CD1c-positive myeloid dendritic cell (primary cell): Measurements from ENCODE around the gene ITGA1.
"Not testable (repeated sequence)": the region's sequence is repeated elsewhere in the genome, so short reads cannot be mapped to it uniquely, and the experiment has no call there.

Source experiments
- DNase-seq: peaks from one replicate; pipeline ENCODE4 v3.0.0-alpha.2; 2016; ENCODE audit errors: extremely low spot score

ITGA1 gene

GRCh38 chr5:52864884-52865283 is 77.2 kb downstream of the ITGA1 start:
- no peak for DNase-seq

GRCh38 chr5:52865991-52866390 is 78.3 kb downstream of the ITGA1 start:
- DNase-seq, result not testable (repeated sequence)

GRCh38 chr5:52867809-52868208 is 80.1 kb downstream of the ITGA1 start:
- DNase-seq, result no peak

DNA sequence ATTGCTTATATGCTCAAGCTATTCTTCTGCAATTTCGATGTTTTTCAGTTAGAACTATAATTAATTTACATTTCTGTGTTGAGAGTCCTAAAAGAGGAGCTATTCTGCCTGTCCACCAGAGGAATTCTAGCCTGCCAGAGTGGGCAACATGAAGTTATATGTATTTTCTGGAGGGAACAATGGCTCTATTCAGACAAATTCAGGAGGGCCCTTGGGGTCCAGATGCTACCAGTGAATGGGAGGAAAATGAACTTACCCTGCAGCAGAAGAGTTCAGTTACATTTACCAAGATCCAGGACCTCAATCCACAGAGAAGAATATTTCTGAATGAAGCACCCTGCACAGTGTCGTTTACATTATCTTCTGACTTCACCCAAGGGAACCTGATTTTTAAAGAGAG is 80.7 kb downstream of the ITGA1 start:
- DNase-seq, result no peak

GRCh38 chr5:52869391-52869790 is 81.7 kb downstream of the ITGA1 start:
- no peak for DNase-seq

DNA sequence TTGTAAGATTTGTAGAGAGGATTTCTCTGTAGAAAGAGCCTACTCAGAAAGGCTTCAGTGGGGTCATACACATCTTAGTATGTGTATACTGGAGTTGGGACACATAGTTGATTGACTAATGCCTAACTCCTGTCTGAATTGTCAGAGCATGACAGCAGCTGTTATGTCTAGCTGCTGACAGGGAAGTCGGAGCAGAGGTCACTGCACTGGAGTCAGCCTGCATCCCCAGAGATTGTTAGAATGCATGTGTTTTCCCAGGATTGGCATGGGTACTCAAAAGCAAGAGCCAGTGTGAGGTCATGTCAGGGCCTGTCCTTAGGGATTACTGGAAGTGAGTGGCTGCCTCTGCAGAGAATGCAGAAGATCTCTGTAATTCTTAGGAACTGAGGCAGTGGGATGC is 82.7 kb downstream of the ITGA1 start:
- DNase-seq, result no peak

GRCh38 chr5:52875827-52876226 is 88.1 kb downstream of the ITGA1 start:
- no peak for DNase-seq

DNA sequence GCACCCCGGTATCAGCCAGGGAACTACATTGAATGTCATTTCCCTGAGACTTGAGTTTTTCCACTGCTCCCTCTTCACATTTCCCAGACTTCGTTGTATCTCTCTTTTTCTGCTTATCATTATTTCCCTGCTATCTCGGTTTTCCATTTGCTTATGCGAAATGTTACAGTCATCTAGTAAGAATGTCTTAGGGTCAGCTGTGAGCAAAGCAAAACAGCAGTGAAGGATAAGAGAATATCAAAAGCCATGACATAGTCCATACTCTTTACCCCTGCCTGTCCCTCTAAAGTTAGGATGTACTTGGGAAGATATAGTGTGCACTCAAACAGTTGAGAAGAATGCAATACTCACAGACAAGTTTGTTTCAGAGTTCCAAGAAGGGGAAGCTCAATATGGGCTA is 88.7 kb downstream of the ITGA1 start:
- DNase-seq, result no peak

DNA sequence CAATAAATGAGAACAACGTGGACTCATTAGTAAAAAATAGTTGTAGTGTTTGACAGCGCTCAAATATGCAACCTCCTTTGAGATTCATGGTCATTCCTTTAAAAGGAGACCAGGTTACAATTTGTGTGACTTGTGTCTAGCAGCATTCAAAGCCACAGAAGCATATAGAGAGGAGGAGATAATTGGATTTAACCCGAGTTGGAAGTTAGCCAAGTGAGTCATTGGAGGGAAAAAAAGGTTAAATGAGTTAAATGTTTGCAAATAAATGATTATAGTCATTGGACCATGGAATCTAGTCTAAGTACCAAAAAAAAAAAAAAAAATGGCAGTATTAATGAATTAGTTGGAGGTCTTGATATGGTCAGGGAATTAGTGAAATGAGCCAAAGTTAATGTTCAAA is 90.9 kb downstream of the ITGA1 start:
- no peak for DNase-seq

- DNase-seq, result no peak
Observed at GRCh38 chr5:52880541-52880940, 92.8 kb downstream of the ITGA1 start.

DNA sequence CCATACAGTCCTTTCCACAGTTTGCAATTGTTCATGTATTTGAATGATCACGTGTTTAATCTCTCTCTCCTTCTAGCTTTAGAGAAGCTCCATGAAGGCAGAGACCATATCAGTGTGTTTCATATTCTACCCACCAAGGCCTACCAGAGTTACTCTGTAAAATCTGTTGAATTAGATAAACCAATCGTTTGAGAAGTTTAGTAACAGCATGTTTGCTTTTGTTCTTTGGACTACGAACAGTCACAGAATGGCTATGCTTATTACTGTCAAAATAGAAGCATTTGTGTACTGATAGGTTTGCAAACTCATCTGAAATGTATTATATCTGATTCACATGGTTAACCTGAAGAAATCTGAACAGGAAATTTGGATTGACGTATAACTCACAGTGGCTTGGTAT is 93.8 kb downstream of the ITGA1 start:
- DNase-seq, result no peak

GRCh38 chr5:52883110-52883509 is 95.4 kb downstream of the ITGA1 start:
- no peak for DNase-seq

GRCh38 chr5:52884453-52884852 is 96.7 kb downstream of the ITGA1 start:
- no peak for DNase-seq

DNA sequence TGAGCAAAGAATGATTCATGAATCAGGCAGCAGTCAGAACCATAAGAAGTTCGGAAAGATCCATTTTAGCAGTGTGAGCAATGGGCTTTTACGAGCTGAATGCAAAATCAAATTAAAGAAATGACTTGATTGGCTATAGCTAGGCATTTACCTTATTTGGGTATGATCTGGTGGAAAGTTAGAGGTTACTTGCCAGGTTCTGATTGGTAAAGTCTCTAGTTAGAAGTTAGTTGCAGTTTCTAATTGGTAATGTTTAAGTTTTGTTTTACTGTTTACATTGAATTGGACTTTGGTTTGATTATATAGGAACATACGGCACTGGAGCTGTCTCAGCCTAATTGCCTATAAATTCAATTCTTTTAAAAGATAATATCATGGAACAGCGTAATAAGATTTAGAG is 97.9 kb downstream of the ITGA1 start:
- DNase-seq, result no peak

DNA sequence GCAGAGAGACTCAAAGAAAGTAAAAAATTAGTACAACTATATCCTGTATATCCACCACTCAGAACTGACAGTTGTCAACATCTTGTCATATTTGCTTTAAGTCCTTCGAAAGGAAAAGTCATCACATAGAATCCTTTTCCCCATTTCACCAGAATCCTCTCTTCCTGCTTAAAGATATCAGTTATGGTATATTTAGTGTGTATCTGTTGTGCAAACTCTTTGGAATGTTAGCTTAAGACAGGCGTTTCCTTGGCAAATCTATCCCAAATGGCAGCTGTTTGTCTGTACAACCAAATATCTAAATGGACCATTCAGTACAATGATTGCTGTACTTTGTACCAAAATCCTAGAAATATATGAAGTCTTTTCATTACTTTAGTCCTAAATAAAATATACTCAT is 98.5 kb downstream of the ITGA1 start:
- DNase-seq, result no peak

GRCh38 chr5:52887066-52887465 is 99.3 kb downstream of the ITGA1 start:
- no peak for DNase-seq

GRCh38 chr5:52888363-52888762 is 100.6 kb downstream of the ITGA1 start:
- no peak for DNase-seq

DNA sequence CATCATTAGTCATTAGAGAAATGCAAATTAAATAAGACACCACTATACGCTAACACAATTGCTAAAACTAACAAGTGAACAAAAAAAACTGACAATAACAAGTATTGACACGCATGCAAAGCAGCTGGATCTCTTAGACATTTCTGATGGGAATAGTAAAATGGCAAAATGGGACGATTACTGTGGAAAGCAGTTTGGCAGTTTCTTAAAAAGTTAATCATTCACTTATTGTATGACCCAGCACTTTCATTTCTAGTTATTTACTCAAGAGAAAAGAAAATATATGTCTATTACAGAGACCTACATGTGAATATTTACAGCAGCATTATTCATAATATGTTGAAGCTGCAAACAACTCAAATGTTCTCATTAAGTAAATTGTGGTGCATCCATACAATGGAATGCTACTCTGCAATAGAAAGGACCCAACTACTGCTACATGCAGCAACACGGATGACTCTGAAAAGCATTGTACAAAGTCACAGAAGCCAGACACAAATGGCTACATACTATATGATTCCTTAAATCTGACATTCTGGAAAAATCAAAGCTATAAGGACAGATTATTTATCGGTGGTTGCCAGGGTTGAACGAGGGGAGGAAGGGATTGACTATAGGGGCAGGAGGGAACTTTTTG is 104.6 kb downstream of the ITGA1 start:
- no peak for DNase-seq

GRCh38 chr5:52893105-52893504 is 105.4 kb downstream of the ITGA1 start:
- DNase-seq, result no peak

DNA sequence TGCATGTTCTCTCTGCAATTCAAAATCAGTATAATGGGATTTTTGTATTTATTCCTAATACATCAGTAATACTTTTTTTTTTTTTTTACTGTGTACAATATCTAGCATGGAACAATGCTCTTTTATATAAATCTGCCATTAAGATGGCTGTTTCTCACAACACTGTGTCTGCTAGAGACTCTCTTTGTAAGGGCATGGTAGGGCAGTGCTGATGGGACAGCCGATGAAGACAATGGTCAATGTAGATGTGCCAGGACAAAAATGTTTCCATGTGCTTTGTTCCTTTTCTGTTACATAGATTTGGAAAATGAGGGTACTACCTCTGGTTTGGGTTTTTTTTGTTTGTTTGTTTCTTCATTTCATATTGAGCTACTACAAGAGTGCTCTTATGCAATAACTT is 106.1 kb downstream of the ITGA1 start:
- DNase-seq, result no peak

DNA sequence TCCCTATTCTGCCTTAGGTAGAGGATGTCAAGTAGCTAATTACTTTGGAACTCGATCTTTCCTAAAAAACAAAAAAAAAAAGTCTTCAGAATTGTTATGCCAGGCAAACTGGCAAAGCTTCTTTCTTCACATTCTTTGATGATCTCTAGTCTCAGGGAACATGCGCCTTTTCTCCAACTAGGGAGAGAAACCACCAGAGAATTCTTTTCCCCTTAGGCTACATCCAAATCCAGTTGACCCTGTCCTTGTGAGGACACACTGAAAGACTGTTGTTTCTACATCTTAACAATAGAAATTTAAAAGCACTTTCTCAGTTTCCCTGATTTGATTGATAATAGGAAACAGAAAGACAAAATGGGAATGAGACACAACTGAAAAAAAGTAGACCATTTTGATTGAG is 106.7 kb downstream of the ITGA1 start:
- no peak for DNase-seq

GRCh38 chr5:52895075-52895474 is 107.4 kb downstream of the ITGA1 start:
- no peak for DNase-seq

GRCh38 chr5:52895572-52896413 is 108.1 kb downstream of the ITGA1 start:
- no peak for DNase-seq
